ENCODE data around the gene PDIA6.

The PDIA6 gene

GRCh38 chr2:10793816-10794215 is 18.8 kb downstream of the PDIA6 start:
- Histone ChIP-seq H3K4me1 (peaks cover 26% of the 10 kb centered on the region), H3K27ac (no peak overlapping the region), H3K9ac (no peak overlapping the region), H3K36me3 (peaks cover 100% of the 10 kb centered on the region), H3K9me3 (no peaks in the 10 kb centered on the region), H3K27me3 (no peaks in the 10 kb centered on the region), H3K4me3 (no peak overlapping the region), H3K4me2 (no peak overlapping the region), H4K20me1 (peaks cover 100% of the 10 kb centered on the region)
- TF ChIP-seq Cebpa-rat (IDR thresholded peaks at IDR 0.05), result no peak

- H3K36me3 ChIP-seq, result peaks cover 100% of the 10 kb centered on the region
- H4K20me1 ChIP-seq, result peaks cover 100% of the 10 kb centered on the region
Measured at GRCh38 chr2:10792660-10793400, 19.8 kb downstream of the PDIA6 start.

GRCh38 chr2:10792001-10792634 is 20.5 kb downstream of the PDIA6 start:
- H4K20me1 ChIP-seq, result peaks cover 100% of the 10 kb centered on the region
- peaks cover 26% of the 10 kb centered on the region for H3K4me1 ChIP-seq
- TF ChIP-seq Cebpa-rat (IDR thresholded peaks at IDR 0.05), result no peak
- no peak overlapping the region for H3K4me3 ChIP-seq
- no peaks in the 10 kb centered on the region for H3K27me3 ChIP-seq
- H3K27ac ChIP-seq, result no peak overlapping the region
- no peak overlapping the region for H3K9ac ChIP-seq
- peaks cover 100% of the 10 kb centered on the region for H3K36me3 ChIP-seq
- no peaks in the 10 kb centered on the region for H3K9me3 ChIP-seq
- H3K4me2 ChIP-seq, result no peak overlapping the region

More at GRCh38 chr2:10792660-10793400, 19.8 kb downstream of the PDIA6 start:
- Histone ChIP-seq H3K27me3 (no peaks in the 10 kb centered on the region), H3K4me1 (peaks cover 26% of the 10 kb centered on the region), H3K4me2 (no peak overlapping the region), H3K27ac (no peak overlapping the region), H3K9me3 (no peaks in the 10 kb centered on the region), H3K4me3 (no peak overlapping the region), H3K9ac (no peak overlapping the region)
- TF ChIP-seq Cebpa-rat (IDR thresholded peaks at IDR 0.05), result no peak

DNA sequence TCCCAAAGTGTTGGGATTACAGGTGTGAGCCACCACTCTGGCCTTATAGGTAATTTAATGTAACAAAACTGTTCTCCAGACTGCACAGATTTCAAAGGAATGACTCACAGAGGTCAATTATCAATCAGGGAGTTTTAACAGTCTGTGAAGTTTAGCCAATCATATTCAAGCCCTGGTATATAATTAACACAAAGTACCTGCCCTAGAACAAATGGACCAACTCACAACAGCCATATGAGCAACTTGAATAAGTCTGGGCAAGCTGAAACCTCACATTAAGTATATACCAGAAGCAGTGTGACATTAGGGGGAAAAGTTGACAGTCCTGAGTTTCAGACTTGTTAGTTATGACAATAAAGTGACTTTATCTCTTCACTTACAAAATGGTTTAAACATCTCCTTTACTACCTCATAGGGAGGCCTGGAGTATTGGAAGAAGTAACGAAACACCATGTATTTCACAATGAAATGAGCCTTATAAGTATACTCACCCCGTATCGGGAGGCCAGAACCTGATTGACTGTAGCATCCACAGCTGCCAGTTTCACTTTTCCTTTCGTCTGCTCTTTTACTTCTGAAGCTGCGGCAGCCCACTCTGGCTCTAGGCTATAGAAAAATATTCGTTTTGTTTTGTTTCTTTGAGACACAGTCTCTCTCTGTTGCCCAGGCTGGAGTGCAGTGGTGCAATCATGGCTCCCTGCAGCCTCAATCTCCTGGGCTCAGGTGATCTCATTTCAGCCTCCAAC is 22.2 kb downstream of the PDIA6 start:
- Histone ChIP-seq H3K4me1 (peaks cover 26% of the 10 kb centered on the region), H3K4me2 (peak overlapping the region; percentile 27; the same call in 1 of the 2 replicates)

DNA sequence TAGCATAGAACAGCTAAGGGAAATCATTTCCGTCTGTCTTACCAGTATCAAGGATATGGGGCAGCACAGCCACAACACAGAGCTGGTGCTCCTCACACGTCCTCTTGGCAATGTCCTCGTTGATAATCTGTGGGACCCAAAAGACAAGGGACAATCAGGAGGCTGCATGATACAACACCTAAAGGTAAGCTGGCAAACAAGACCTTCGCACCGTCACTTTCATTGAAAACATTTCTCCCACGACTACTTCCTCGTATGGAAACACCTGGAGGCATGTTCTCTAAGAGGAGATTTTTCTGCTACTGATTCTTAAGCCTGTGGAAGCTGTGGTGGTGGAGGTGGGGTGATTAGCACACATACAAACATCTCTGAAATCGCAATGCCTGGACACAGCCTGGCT is 23.7 kb downstream of the PDIA6 start:
- Histone ChIP-seq H3K27ac (no peak overlapping the region), H3K36me3 (peaks cover 100% of the 10 kb centered on the region), H3K27me3 (no peaks in the 10 kb centered on the region), H3K4me2 (no peak overlapping the region), H4K20me1 (peaks cover 100% of the 10 kb centered on the region), H3K9me3 (no peaks in the 10 kb centered on the region), H3K4me3 (no peak overlapping the region), H3K4me1 (peaks cover 26% of the 10 kb centered on the region), H3K9ac (no peak overlapping the region)
- no peak for TF ChIP-seq Cebpa-rat (IDR thresholded peaks at IDR 0.05)

More for the DNA sequence above, 22.2 kb downstream of the PDIA6 start:
- Histone ChIP-seq H3K9me3 (no peaks in the 10 kb centered on the region), H3K9ac (0 out of 2 replicates have a peak overlapping the region, but pooled peaks have one; percentile 6), H3K27me3 (no peaks in the 10 kb centered on the region), H3K36me3 (peaks cover 100% of the 10 kb centered on the region), H3K4me3 (no peak overlapping the region), H4K20me1 (peaks cover 100% of the 10 kb centered on the region), H3K27ac (no peak overlapping the region)
- no peak for TF ChIP-seq Cebpa-rat (IDR thresholded peaks at IDR 0.05)

DNA sequence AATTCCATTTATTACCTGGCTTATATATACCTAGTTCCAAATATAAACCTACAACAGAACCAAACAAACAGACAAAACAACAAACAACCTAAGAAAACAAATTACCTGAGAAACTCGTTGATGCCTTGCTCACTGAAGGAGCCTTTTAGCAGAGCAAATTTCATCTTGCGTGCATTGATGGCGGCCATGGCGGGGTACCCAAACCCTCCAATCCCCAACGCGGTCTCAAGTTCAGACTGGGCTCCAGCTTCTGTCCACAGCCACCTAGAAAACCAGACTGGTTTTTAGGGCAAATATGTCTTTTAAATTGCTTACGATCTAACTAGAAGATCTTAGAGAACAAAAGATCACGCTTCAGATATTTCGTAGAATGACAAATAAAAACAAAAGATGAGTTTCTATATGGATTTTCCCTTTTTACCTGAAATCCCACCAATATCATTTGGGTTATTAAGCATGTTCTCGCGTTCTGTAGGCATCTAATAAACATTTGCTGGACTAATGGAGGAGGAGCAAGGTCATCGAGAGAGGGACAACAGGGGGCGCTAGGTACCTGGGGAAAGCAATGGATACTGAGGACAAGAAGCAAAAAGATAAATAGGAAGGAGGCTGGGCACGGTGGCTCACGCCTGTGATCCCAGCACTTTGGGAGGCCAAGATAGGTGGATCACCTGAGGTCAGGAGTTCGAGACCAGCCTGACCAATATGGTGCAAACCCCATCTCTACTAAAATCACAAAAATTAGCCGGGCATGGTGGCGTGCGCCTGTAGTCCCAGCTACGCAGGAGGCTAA is 25.2 kb downstream of the PDIA6 start:
- Histone ChIP-seq H3K9me3 (no peaks in the 10 kb centered on the region), H3K27ac (no peak overlapping the region), H3K4me3 (no peak overlapping the region), H3K36me3 (peaks cover 100% of the 10 kb centered on the region), H3K27me3 (no peaks in the 10 kb centered on the region), H4K20me1 (peaks cover 100% of the 10 kb centered on the region), H3K4me1 (peaks cover 18% of the 10 kb centered on the region), H3K4me2 (no peak overlapping the region), H3K9ac (no peak overlapping the region)
- no peak for TF ChIP-seq Cebpa-rat (IDR thresholded peaks at IDR 0.05)

GRCh38 chr2:10786240-10786982 is 26.2 kb downstream of the PDIA6 start:
- Histone ChIP-seq H3K4me2 (no peak overlapping the region), H4K20me1 (peaks cover 100% of the 10 kb centered on the region), H3K9ac (no peak overlapping the region), H3K9me3 (no peaks in the 10 kb centered on the region), H3K27me3 (no peaks in the 10 kb centered on the region), H3K27ac (no peak overlapping the region), H3K4me3 (no peak overlapping the region), H3K36me3 (peaks cover 100% of the 10 kb centered on the region), H3K4me1 (peaks cover 11% of the 10 kb centered on the region)
- no peak for TF ChIP-seq Cebpa-rat (IDR thresholded peaks at IDR 0.05)

DNA sequence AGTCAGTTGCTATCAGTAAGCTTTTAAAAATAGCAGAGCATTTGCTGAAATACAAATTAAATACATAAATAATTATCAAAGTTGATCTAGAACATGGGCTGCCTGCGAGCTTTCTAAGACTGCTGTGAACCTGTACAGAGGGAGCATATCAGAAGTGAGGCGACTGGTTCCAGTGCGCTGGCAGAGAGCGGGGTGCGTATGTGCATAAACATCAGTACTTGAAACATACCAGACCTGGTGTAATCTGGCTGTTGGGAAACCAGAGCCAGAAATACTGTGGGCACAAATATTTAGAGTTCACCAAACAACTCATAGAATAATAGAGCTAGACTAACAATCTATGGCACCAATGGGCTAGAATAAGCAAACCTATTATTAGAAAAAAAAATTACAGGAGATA is 27.3 kb downstream of the PDIA6 start:
- Histone ChIP-seq H3K27ac (no peak overlapping the region), H4K20me1 (peaks cover 100% of the 10 kb centered on the region), H3K27me3 (no peaks in the 10 kb centered on the region), H3K4me2 (no peak overlapping the region), H3K9me3 (no peaks in the 10 kb centered on the region), H3K4me3 (no peak overlapping the region), H3K4me1 (peaks cover 2% of the 10 kb centered on the region; the same call in 1 of the 2 replicates), H3K9ac (no peak overlapping the region), H3K36me3 (peaks cover 100% of the 10 kb centered on the region)
- no peak for TF ChIP-seq Cebpa-rat (IDR thresholded peaks at IDR 0.05)

DNA sequence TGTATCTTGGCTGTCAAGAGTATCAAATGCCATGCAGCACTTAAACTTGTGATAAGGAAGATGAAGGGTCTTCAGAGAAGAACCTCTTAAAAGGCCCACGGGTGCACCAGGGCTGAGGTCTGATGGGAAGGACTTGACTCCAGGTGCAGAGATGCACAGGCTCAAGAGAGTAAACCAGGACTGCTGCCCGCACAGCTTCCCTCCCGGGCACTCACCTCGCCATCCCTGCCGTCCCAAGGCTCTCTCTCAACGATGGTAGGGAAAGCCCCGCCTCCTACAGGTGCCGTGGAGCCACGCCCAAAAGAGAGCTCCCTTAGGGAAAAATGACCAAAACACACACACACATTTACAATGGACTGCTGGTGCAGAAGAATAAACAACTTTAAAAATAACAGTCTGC is 27.9 kb downstream of the PDIA6 start:
- peaks cover 100% of the 10 kb centered on the region for H3K36me3 ChIP-seq
- H3K27ac ChIP-seq, result no peak overlapping the region
- no peak overlapping the region for H3K9ac ChIP-seq
- H3K4me1 ChIP-seq, result peaks cover 8% of the 10 kb centered on the region; the same call in 1 of the 2 replicates
- H3K4me3 ChIP-seq, result no peak overlapping the region
- no peak for TF ChIP-seq Cebpa-rat (IDR thresholded peaks at IDR 0.05)
- H3K9me3 ChIP-seq, result no peaks in the 10 kb centered on the region
- H3K27me3 ChIP-seq, result no peaks in the 10 kb centered on the region
- H4K20me1 ChIP-seq, result peaks cover 100% of the 10 kb centered on the region
- H3K4me2 ChIP-seq, result no peak overlapping the region
